Hematopoietic multipotent progenitor cell (in vitro differentiated cells): ENCODE measurements around the gene CHCT1. TPM values are rescaled to one million over a fixed set of nuclear protein-coding genes. Genes with fewer than 3 reads are reported as not detected.
A peak's percentile ranks its signal among the peaks of the same experiment; 100 is the strongest.

ENCODE experiments used
- DNase-seq, 3 donors: peaks; one replicate each; pipeline ENCODE4 v3.0.0-alpha.2; 2011 to 2015; ENCODE audit warnings: low read depth in 2 of 3, low spot score in 2 of 3
- total RNA-seq: library from RNA; depleted of rRNA; stranded (reverse); fragments of >200 nt; gene quantifications from one replicate; pipeline ENCODE4 v1.2.3, GENCODE V29; 2012

The CHCT1 gene
- total RNA-seq, 1 donor, result not detected

- DNase-seq, result no peak
Observed at GRCh38 chr17:60439501-60439900, 17.2 kb downstream of the CHCT1 start.

- no peak for DNase-seq
Observed at GRCh38 chr17:60442271-60443173, 20.2 kb downstream of the CHCT1 start.

- DNase-seq, result no peak
Observed at GRCh38 chr17:60443713-60444112, 21.4 kb downstream of the CHCT1 start.

GRCh38 chr17:60445144-60445543 lies 22.9 kb downstream of the CHCT1 start:
- no peak for DNase-seq

GRCh38 chr17:60447375-60447774 lies 25.1 kb downstream of the CHCT1 start:
- DNase-seq, result no peak

- DNase-seq, result no peak
Observed at GRCh38 chr17:60451071-60451470, 28.8 kb downstream of the CHCT1 start.

- DNase-seq, result no peak
Observed at GRCh38 chr17:60451965-60452364, 29.7 kb downstream of the CHCT1 start.

- DNase-seq, result no peak
Observed at GRCh38 chr17:60455378-60455777, 33.1 kb downstream of the CHCT1 start.

- no peak for DNase-seq
Observed at GRCh38 chr17:60457148-60457547, 34.9 kb downstream of the CHCT1 start.

GRCh38 chr17:60461584-60461983 lies 39.3 kb downstream of the CHCT1 start:
- DNase-seq, result no peak

GRCh38 chr17:60463157-60463835 lies 41.0 kb downstream of the CHCT1 start:
- DNase-seq, result no peak

- no peak for DNase-seq
Observed at GRCh38 chr17:60464343-60464742, 42.1 kb downstream of the CHCT1 start.

- no peak for DNase-seq
Observed at GRCh38 chr17:60468371-60468770, 46.1 kb downstream of the CHCT1 start.

- DNase-seq, result peak in 1 of 3 donors; percentile 4
Observed at GRCh38 chr17:60471451-60471850, 49.2 kb downstream of the CHCT1 start.

- DNase-seq, result no peak
Observed at GRCh38 chr17:60472449-60472848, 50.2 kb downstream of the CHCT1 start.

GRCh38 chr17:60473788-60474187 lies 51.5 kb downstream of the CHCT1 start:
- DNase-seq, result no peak

Other genes with a start within 250 kb of the CHCT1 start
- 28.5 TPM for gene USP32, start 30.4 kb upstream of the CHCT1 start, total RNA-seq
- 14.0 TPM for gene APPBP2, start 103.8 kb downstream of the CHCT1 start, total RNA-seq
- 13.5 TPM for gene PPM1D, start 177.7 kb downstream of the CHCT1 start, total RNA-seq